ENCODE measurements around the gene PDGFC. TPM values are rescaled to one million over a fixed set of nuclear protein-coding genes. Genes with fewer than 3 reads are reported as not detected.

The PDGFC gene
- total and polyA plus RNA-seq, 2 donors (not counting 3 experiments of a cell fraction or from before 2014, with no cell fraction given), result 2.7 to 5.3 TPM

DNA sequence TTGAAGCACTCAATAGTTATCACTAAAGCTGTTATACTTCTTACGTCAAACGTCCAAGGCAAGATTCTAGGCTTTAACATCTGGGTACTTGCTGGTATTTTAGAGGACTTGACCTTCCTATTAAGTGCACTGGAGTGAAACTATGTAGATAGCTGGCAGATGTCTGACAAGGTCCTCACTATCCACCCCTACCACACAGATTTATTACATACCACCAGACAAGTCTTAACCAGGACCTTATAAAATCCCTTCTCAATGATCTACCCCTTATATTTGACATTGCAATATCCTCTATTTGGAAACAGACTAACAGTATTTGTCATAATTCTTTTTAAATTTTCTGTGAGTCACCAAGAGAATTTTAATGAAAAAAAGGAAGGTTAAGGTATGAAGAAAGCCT is 78.8 kb downstream of the PDGFC start:
- Histone ChIP-seq H2AFZ (ENCODE audit: low read depth, low read length) (no peak overlapping the region), H3K27me3 (ENCODE audit: control insufficient read depth in 2 of 2, insufficient read depth in 2 of 2, low read length in 2 of 2) (no peaks in the 10 kb centered on the region), H3K36me3 (ENCODE audit: control insufficient read depth in 2 of 2, extremely low read depth in 1 of 2, insufficient read depth in 2 of 2, low read length in 2 of 2) (no peaks in the 10 kb centered on the region), H3K4me1 (ENCODE audit: control insufficient read depth, extremely low read depth, insufficient read depth, low read length) (no peaks in the 10 kb centered on the region), H3K27ac (ENCODE audit: insufficient read depth, low read depth, low read length) (no peak overlapping the region), H4K20me1 (replicated peaks; ENCODE audit: control insufficient read depth, extremely low read depth, insufficient read depth, low read length) (no peaks in the 10 kb centered on the region), H3K79me2 (ENCODE audit: control insufficient read depth, insufficient read depth, low read length) (no peaks in the 10 kb centered on the region), H3K9me1 (replicated peaks; ENCODE audit: control insufficient read depth, extremely low read depth, insufficient read depth, low read length) (no peaks in the 10 kb centered on the region), H3K4me3 (replicated peaks in 1 of 3; ENCODE audit: insufficient read depth in 1 of 3, low read depth in 1 of 3, low read length in 3 of 3) (no peak overlapping the region), H3K9me3 (replicated peaks; ENCODE audit: control insufficient read depth, insufficient read depth, low read length) (no peaks in the 10 kb centered on the region), H3K4me2 (ENCODE audit: insufficient read depth, low read length) (no peak overlapping the region), H3K9ac (replicated peaks; ENCODE audit: extremely low read depth, insufficient read depth, low read length) (no peak overlapping the region)
- no peak for TF ChIP-seq EZH2 (IDR thresholded peaks at IDR 0.05; ENCODE audit: borderline replicate concordance, low read depth, low read length, severe bottlenecking)
- TF ChIP-seq JUN (IDR thresholded peaks at IDR 0.05; ENCODE audit: borderline replicate concordance, insufficient read depth, insufficient read length, low read depth), result no peak
- TF ChIP-seq MAX (IDR thresholded peaks at IDR 0.05; ENCODE audit: insufficient read depth, insufficient read length), result no peak
- TF ChIP-seq POLR2A (IDR thresholded peaks at IDR 0.05; ENCODE audit: low read depth, low read length), result no peak
- no peak for TF ChIP-seq MYC (IDR thresholded peaks at IDR 0.05; ENCODE audit: low read depth, low read length)
- no peak for TF ChIP-seq GATA2 (IDR thresholded peaks at IDR 0.05; ENCODE audit: insufficient read depth, insufficient read length, low read depth, low read length)
- dilution Hi-C loops (cut with MboI; ENCODE audit: extremely low pct_ligation_motif_present, low sequenced_read_pairs), result no loop called here
- POLR2A ChIA-PET, result interaction anchor here (0.5 kb wide), 1 partner anchor 10 kb away, joined by 3 read pairs; no protein-coding TSS in a partner anchor
- intact Hi-C loops (cut with micrococcal nuclease), result no loop called here
- no TSS peak for BruUV-seq (replicated peaks)
- DNase-seq (ENCODE audit: low read depth, low spot score) (no peak), FAIRE-seq (no peak)
- CTCF ChIA-PET, result no interaction called here

GRCh38 chr4:156889616-156890594 is 81.7 kb downstream of the PDGFC start:
- Histone ChIP-seq H3K4me1 (ENCODE audit: control insufficient read depth, extremely low read depth, insufficient read depth, low read length) (no peaks in the 10 kb centered on the region), H2AFZ (ENCODE audit: low read depth, low read length) (no peak overlapping the region), H4K20me1 (replicated peaks; ENCODE audit: control insufficient read depth, extremely low read depth, insufficient read depth, low read length) (no peaks in the 10 kb centered on the region), H3K9me1 (replicated peaks; ENCODE audit: control insufficient read depth, extremely low read depth, insufficient read depth, low read length) (no peaks in the 10 kb centered on the region), H3K27me3 (ENCODE audit: control insufficient read depth in 2 of 2, insufficient read depth in 2 of 2, low read length in 2 of 2) (no peaks in the 10 kb centered on the region), H3K4me2 (ENCODE audit: insufficient read depth, low read length) (no peak overlapping the region), H3K27ac (ENCODE audit: insufficient read depth, low read depth, low read length) (no peak overlapping the region), H3K9ac (replicated peaks; ENCODE audit: extremely low read depth, insufficient read depth, low read length) (no peak overlapping the region), H3K36me3 (ENCODE audit: control insufficient read depth in 2 of 2, extremely low read depth in 1 of 2, insufficient read depth in 2 of 2, low read length in 2 of 2) (no peaks in the 10 kb centered on the region), H3K4me3 (replicated peaks in 1 of 3; ENCODE audit: insufficient read depth in 1 of 3, low read depth in 1 of 3, low read length in 3 of 3) (no peak overlapping the region), H3K9me3 (replicated peaks; ENCODE audit: control insufficient read depth, insufficient read depth, low read length) (no peaks in the 10 kb centered on the region), H3K79me2 (ENCODE audit: control insufficient read depth, insufficient read depth, low read length) (no peaks in the 10 kb centered on the region)
- dilution Hi-C loops (cut with MboI; ENCODE audit: extremely low pct_ligation_motif_present, low sequenced_read_pairs), result no loop called here
- POLR2A ChIA-PET, result no interaction called here
- intact Hi-C loops (cut with micrococcal nuclease), result no loop called here
- BruUV-seq (replicated peaks), result no TSS peak
- CTCF ChIA-PET, result interaction anchor here (1.0 to 1.2 kb wide), 2 partner anchors 11 to 156 kb away, joined by 4 read pairs; no protein-coding TSS in a partner anchor
- no peak for TF ChIP-seq POLR2A (IDR thresholded peaks at IDR 0.05; ENCODE audit: low read depth, low read length)
- TF ChIP-seq CTCF (IDR thresholded peaks at IDR 0.05; ENCODE audit: extremely low read depth in 1 of 2, insufficient read depth in 1 of 2, low read depth in 1 of 2, low read length in 2 of 2), result no peak
- TF ChIP-seq EZH2 (IDR thresholded peaks at IDR 0.05; ENCODE audit: borderline replicate concordance, low read depth, low read length, severe bottlenecking), result no peak
- TF ChIP-seq FOS (IDR thresholded peaks at IDR 0.05; ENCODE audit: borderline replicate concordance, insufficient read depth, low read length), result no peak
- no peak for TF ChIP-seq MYC (IDR thresholded peaks at IDR 0.05; ENCODE audit: low read depth, low read length)
- no peak for TF ChIP-seq POLR2AphosphoS5 (IDR thresholded peaks at IDR 0.05; ENCODE audit: insufficient read depth, low read depth, low read length)
- no peak for TF ChIP-seq JUN (IDR thresholded peaks at IDR 0.05; ENCODE audit: borderline replicate concordance, insufficient read depth, insufficient read length, low read depth)
- no peak for TF ChIP-seq GATA2 (IDR thresholded peaks at IDR 0.05; ENCODE audit: insufficient read depth, insufficient read length, low read depth, low read length)
- no peak for TF ChIP-seq MAX (IDR thresholded peaks at IDR 0.05; ENCODE audit: insufficient read depth, insufficient read length)
- no peak for FAIRE-seq
- no peak for DNase-seq (ENCODE audit: low read depth, low spot score)

All from endothelial cell of umbilical vein (primary cell).